ENCODE measurements around the gene GABARAPL2. TPM values are rescaled to one million over a fixed set of nuclear protein-coding genes. Genes with fewer than 3 reads are reported as not detected.

GABARAPL2 gene
- 30.6 and 32.6 TPM in 2 replicates for total RNA-seq

GRCh38 chr16:75566040-75566757 lies at the start of gene GABARAPL2:
Gene GABARAPL2 (plus strand): TSS chr16:75566379. CDS start chr16:75566487, 108 bp downstream.

GRCh38 chr16:75535901-75536300 lies 30.3 kb upstream of the GABARAPL2 start, which contains the start of gene CHST5:
Gene CHST5 (minus strand): TSS chr16:75536108. CDS start chr16:75530384, 5,724 bp downstream.

DNA sequence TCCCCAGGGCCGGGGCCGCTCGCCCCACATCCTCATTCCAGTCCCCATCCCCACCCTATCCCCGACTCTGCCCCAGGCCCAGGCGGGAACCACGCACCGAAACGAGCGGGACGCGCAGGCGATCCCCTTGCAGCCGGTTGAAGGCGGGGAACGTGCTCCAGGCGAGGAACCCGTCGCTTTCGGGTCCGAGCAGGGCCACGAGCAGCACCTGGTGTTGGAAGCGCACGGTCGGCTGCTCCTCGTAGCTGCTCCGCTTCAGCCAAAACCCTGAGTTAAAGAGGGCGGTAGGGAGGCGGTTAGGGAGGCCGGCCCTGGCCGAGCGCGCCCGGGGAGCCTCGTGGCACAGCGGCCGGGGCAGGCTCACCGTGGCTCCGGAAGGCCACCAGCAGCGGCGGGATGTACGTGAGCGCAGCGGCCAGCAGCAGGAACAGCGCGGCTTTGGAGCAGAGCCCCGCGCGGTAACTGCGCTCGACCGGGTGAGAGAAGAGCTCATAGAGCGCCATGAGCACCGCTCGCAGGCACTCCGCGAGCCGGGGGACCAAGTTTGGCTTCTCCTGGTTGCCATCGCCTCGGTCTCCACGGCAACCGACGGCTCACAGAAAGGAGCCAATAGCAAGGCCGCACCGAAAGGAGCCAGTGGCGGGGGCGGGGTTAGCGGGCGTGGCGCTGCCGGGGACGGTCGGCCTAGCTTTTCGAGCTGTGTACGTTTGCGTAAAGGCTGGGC lies 10.3 kb upstream of the GABARAPL2 start, which contains the start of gene TMEM231:
TSS of gene TMEM231 (minus strand) at position 546 of the 724 bp plus-strand sequence. CDS start at position 503, 43 bp downstream.

DNA sequence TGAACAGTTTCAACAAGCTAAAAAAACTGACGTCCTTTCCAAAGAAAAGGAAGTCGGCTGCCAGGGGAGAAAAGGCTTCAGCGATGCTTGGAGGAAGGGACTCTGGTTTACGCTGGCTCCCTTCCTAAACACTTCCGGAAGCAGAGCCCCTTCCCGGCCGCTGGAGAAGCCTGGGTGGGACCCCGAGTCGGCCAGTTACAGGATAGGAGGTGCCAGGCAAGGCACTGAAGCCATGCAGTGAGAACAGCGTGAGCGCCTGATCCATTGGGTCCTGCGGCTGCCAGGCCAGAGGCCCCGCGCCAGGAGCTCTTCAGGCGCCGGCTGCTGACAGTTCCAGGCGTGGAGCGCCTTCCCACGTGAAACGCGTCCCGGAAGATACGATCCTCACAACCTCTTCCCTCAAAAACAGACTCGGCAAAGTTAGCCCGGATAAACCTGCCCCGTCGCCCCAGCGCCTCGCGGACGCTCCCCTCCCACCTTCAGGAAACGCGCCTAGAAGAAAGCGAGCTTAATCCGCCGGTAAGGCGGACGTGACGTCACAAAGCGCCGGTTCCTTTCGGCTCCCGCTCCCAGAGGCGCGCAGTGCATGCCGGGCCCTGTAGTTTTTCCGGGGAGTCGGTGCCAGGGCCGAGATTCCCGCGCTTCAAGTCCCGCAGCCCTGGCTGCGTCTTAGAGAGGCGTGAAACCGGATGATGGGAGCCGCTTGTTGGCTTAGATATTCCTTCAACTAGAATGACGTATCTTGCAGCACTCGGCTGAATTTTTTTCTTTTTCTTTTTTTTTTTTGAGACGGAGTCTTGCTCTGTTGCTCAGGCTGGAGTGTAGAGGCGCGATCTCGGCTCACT lies 56.8 kb downstream of the GABARAPL2 start, which contains the start of gene ADAT1:
TSS of gene ADAT1 (minus strand) at position 521 of the 845 bp plus-strand sequence. CDS start 2,482 bp downstream, outside the sequence.

Other genes with a start within 250 kb of the GABARAPL2 start
- gene CFDP1, start 132.9 kb upstream of the GABARAPL2 start, total RNA-seq = 15.0 and 16.3 TPM in 2 replicates
- 8.6 and 11.7 TPM in 2 replicates for gene TMEM170A, start 101.7 kb upstream of the GABARAPL2 start, total RNA-seq
- 0.89 and 2.8 TPM in 2 replicates for gene CHST6, start 70.9 kb upstream of the GABARAPL2 start, total RNA-seq
- gene CHST5, start 30.3 kb upstream of the GABARAPL2 start, total RNA-seq = not detected in 2 replicates
- gene TMEM231, start 10.1 kb upstream of the GABARAPL2 start, total RNA-seq = 14.0 and 24.0 TPM in 2 replicates
- gene ADAT1, start 56.9 kb downstream of the GABARAPL2 start, total RNA-seq = 35.9 and 55.6 TPM in 2 replicates
- 110 and 161 TPM in 2 replicates for gene KARS1, start 81.3 kb downstream of the GABARAPL2 start, total RNA-seq
- gene TERF2IP, start 81.4 kb downstream of the GABARAPL2 start, total RNA-seq = 21.8 and 38.3 TPM in 2 replicates
- not detected in 2 replicates for gene CPHXL2, start 110.6 kb downstream of the GABARAPL2 start, total RNA-seq
- not detected in 2 replicates for gene DUXB, start 135.1 kb downstream of the GABARAPL2 start, total RNA-seq
- gene CPHXL, start 160.1 kb downstream of the GABARAPL2 start, total RNA-seq = not detected in 2 replicates